WTC11 (cell line): ENCODE results near the gene INSYN1.

Experiments
- CREM ChIP-seq: sonication (generic); formaldehyde crosslinking; IDR thresholded peaks from 2 replicates; pipeline ENCODE4 v1.8.1; 2022; ENCODE audit warnings: mild to moderate bottlenecking, missing genetic modification reagents, moderate library complexity
- ETV6 ChIP-seq: sonication (generic); formaldehyde crosslinking; IDR thresholded peaks from 2 replicates; pipeline ENCODE4 v1.8.1; 2022; ENCODE audit warnings: mild to moderate bottlenecking, missing genetic modification reagents
- FOXJ3 ChIP-seq: sonication (generic); formaldehyde crosslinking; IDR thresholded peaks from 2 replicates; pipeline ENCODE4 v1.9.0; 2021; ENCODE audit warnings: missing genetic modification reagents, mild to moderate bottlenecking, borderline replicate concordance
- NFYB ChIP-seq: sonication (generic); formaldehyde crosslinking; conservative IDR thresholded peaks from 2 replicates; pipeline ENCODE4 v1.8.0; 2022; ENCODE audit warnings: low read depth, missing genetic modification reagents
- NR1H2 ChIP-seq: sonication (generic); formaldehyde crosslinking; IDR thresholded peaks from 2 replicates; pipeline ENCODE4 v1.9.0; 2021; ENCODE audit warnings: mild to moderate bottlenecking, moderate library complexity, missing genetic modification reagents
- SMAD4 ChIP-seq: sonication (generic); formaldehyde crosslinking; IDR thresholded peaks from 2 replicates; pipeline ENCODE4 v1.8.0; 2022; ENCODE audit warnings: mild to moderate bottlenecking, missing genetic modification reagents
- ZNF121 ChIP-seq: sonication (generic); formaldehyde crosslinking; IDR thresholded peaks from 2 replicates; pipeline ENCODE4 v1.8.0; 2023; ENCODE audit warnings: missing genetic modification reagents
- TF ChIP-seq, protein P1 (sequence below): fragments of 200-600 bp; IDR thresholded peaks from 2 replicates; pipeline ENCODE4 v1.8.0; 2022; ENCODE audit warnings: antibody characterized with exemption
- TF ChIP-seq, protein P2 (sequence below): sonication (generic); formaldehyde crosslinking; IDR thresholded peaks from 2 replicates; pipeline ENCODE4 v1.8.1; 2023; ENCODE audit warnings: mild to moderate bottlenecking, missing genetic modification reagents, moderate library complexity

- TF ChIP-seq, protein P1, sequence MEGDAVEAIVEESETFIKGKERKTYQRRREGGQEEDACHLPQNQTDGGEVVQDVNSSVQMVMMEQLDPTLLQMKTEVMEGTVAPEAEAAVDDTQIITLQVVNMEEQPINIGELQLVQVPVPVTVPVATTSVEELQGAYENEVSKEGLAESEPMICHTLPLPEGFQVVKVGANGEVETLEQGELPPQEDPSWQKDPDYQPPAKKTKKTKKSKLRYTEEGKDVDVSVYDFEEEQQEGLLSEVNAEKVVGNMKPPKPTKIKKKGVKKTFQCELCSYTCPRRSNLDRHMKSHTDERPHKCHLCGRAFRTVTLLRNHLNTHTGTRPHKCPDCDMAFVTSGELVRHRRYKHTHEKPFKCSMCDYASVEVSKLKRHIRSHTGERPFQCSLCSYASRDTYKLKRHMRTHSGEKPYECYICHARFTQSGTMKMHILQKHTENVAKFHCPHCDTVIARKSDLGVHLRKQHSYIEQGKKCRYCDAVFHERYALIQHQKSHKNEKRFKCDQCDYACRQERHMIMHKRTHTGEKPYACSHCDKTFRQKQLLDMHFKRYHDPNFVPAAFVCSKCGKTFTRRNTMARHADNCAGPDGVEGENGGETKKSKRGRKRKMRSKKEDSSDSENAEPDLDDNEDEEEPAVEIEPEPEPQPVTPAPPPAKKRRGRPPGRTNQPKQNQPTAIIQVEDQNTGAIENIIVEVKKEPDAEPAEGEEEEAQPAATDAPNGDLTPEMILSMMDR, result peak; percentile 41
- TF ChIP-seq FOXJ3, result no peak
- TF ChIP-seq NFYB (CRISPR knock-in tag), result no peak
- TF ChIP-seq NR1H2 (CRISPR knock-in tag), result no peak
- TF ChIP-seq ETV6, result no peak
- TF ChIP-seq, protein P2, sequence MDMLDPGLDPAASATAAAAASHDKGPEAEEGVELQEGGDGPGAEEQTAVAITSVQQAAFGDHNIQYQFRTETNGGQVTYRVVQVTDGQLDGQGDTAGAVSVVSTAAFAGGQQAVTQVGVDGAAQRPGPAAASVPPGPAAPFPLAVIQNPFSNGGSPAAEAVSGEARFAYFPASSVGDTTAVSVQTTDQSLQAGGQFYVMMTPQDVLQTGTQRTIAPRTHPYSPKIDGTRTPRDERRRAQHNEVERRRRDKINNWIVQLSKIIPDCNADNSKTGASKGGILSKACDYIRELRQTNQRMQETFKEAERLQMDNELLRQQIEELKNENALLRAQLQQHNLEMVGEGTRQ (CRISPR knock-in tag), result no peak
- TF ChIP-seq ZNF121 (CRISPR knock-in tag), result no peak
- TF ChIP-seq SMAD4 (CRISPR knock-in tag), result no peak
- TF ChIP-seq CREM, result no peak
Measured at GRCh38 chr15:73717802-73718201, 35.3 kb downstream of the INSYN1 start.
